ENCODE measurements around the gene GMCL2.

- TF ChIP-seq EP300 (conservative IDR thresholded peaks at IDR 0.05; ENCODE audit: poor library complexity, severe bottlenecking): no peak
- no peak for TF ChIP-seq EZH2 (IDR thresholded peaks at IDR 0.05; ENCODE audit: borderline replicate concordance, insufficient read depth, low read length, poor library complexity, severe bottlenecking)
- TF ChIP-seq CTCF (IDR thresholded peaks at IDR 0.05; ENCODE audit: poor library complexity, severe bottlenecking): no peak
- TF ChIP-seq POLR2AphosphoS5 (IDR thresholded peaks at IDR 0.05): no peak
- no peak for TF ChIP-seq RAD21 (conservative IDR thresholded peaks at IDR 0.05)
- TF ChIP-seq TAF1 (IDR thresholded peaks at IDR 0.05; ENCODE audit: low read depth): no peak
- TF ChIP-seq SMC3 (conservative IDR thresholded peaks at IDR 0.05; ENCODE audit: poor library complexity): no peak
Measured at GRCh38 chr5:178228609-178229008, 41.4 kb upstream of the GMCL2 start.
